SK-N-SH (cell line): Measurements from ENCODE around the gene KRT39.

Source experiments
- SIN3A ChIP-seq: IDR thresholded peaks from 2 replicates; pipeline ENCODE4 v1.6.1; 2012; ENCODE audit warnings: low read depth, mild to moderate bottlenecking, low read length, moderate library complexity, borderline replicate concordance
- TEAD4 ChIP-seq: IDR thresholded peaks from 2 replicates; pipeline ENCODE4 v1.4.0; 2012; ENCODE audit warnings: mild to moderate bottlenecking, borderline replicate concordance; ENCODE audit not compliant: insufficient read depth
- TF ChIP-seq, protein P1 (sequence below): fragments of 200-600 bp; sonication (generic); IDR thresholded peaks from 2 replicates; pipeline ENCODE4 v1.6.1; 2017; ENCODE audit warnings: antibody characterized with exemption, mild to moderate bottlenecking, moderate library complexity

DNA sequence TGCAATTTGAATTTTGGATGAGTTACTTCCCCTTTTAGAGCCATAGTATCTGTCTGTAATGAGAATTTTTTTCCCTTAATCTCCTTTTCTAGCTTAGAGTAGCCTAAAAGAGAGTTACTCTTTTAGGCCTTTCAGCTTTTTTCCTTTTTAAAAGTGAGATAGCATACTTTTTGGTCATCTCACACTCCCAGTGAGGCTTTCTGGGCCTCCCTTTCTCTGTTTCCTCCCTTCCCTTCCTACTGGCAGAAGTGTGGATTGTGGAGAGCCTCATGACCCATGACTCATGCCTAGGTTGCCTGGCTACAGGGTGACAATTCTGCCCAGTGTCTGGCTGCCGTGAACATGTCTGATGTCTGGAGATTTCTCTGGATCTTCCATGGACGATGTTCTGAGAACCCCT lies 44.5 kb downstream of the KRT39 start:
- TF ChIP-seq, protein P1, sequence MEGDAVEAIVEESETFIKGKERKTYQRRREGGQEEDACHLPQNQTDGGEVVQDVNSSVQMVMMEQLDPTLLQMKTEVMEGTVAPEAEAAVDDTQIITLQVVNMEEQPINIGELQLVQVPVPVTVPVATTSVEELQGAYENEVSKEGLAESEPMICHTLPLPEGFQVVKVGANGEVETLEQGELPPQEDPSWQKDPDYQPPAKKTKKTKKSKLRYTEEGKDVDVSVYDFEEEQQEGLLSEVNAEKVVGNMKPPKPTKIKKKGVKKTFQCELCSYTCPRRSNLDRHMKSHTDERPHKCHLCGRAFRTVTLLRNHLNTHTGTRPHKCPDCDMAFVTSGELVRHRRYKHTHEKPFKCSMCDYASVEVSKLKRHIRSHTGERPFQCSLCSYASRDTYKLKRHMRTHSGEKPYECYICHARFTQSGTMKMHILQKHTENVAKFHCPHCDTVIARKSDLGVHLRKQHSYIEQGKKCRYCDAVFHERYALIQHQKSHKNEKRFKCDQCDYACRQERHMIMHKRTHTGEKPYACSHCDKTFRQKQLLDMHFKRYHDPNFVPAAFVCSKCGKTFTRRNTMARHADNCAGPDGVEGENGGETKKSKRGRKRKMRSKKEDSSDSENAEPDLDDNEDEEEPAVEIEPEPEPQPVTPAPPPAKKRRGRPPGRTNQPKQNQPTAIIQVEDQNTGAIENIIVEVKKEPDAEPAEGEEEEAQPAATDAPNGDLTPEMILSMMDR: no peak
- TF ChIP-seq SIN3A (no peak), TEAD4 (no peak)
